K562 (cell line): Measurements from ENCODE around the gene COL4A1. TPM values are rescaled to one million over a fixed set of nuclear protein-coding genes. Genes with fewer than 3 reads are reported as not detected.

Source experiments
- ATAC-seq: fragments of 200-7000 bp; cut with Tn5 transposase; 3 replicates; pipeline ENCODE4 v1.9.1; 2020; ENCODE audit warnings: moderate library complexity
- BruUV-seq: library from RNA; stranded (reverse); fragments of 400-500 nt; replicated peaks from 2 replicates; lab custom pipeline; 2021; lab: Mats Ljungman, UMichigan
- CTCF ChIA-PET: fragments of 300-600 bp; formaldehyde crosslinking; extraction: SDS; loops from one replicate; lab custom pipeline; 2021; ENCODE audit warnings: low intra/inter-chr PET ratio; lab: Yijun Ruan, JAX
- POLR2A ChIA-PET: fragments of 300-600, 350-650 bp; sonication (Branson Sonifier 250); formaldehyde crosslinking; extraction: SDS; loops from one replicate; lab custom pipeline; 2021; ENCODE audit warnings: antibody characterized with exemption, inconsistent platforms; lab: Yijun Ruan, JAX
- DNase-seq, 4 experiments: peaks; one replicate each; pipeline versions ENCODE4 v3.0.0 to v3.0.0-alpha.2; 2011 to 2018; ENCODE audit warnings: low spot score in 3 of 4, mixed read lengths in 3 of 4; ENCODE audit errors: extremely low read depth in 1 of 4
- FAIRE-seq: peaks from 2 replicates; lab custom pipeline; 2011; peaks lifted over from hg19 to GRCh38; lab: Jason Lieb, UNC
- H2AFZ ChIP-seq: 2 replicates; pipeline ENCODE4 v1.6.0; 2011; ENCODE audit warnings: low read depth, low read length, control low read depth, inconsistent platforms
- H3K27ac ChIP-seq: fragments of 200-600 bp; 3 replicates; pipeline ENCODE4 v1.8.0; 2011; ENCODE audit warnings: low read depth, mild to moderate bottlenecking, control low read depth, inconsistent platforms, low read length, moderate library complexity, mixed read lengths; ENCODE audit errors: extremely low read depth
- H3K27me3 ChIP-seq, 2 experiments: fragments of 300-600 bp in 1 of 2; 2 replicates in 1 of 2; 3 replicates in 1 of 2; pipeline versions ENCODE4 v1.6.0 to v1.8.0; 2011; ENCODE audit warnings: inconsistent platforms in 2 of 2, low read length in 2 of 2, mild to moderate bottlenecking in 1 of 2, mixed read lengths in 1 of 2, moderate library complexity in 1 of 2; ENCODE audit not compliant: control insufficient read depth in 2 of 2, insufficient read depth in 2 of 2
- H3K36me3 ChIP-seq: fragments of 300-600 bp; 3 replicates; pipeline ENCODE4 v1.8.0; 2011; ENCODE audit warnings: mild to moderate bottlenecking, low read length, inconsistent platforms; ENCODE audit not compliant: control insufficient read depth, insufficient read depth
- H3K4me1 ChIP-seq, 2 experiments: fragments of 200-600 bp in 1 of 2; replicated peaks in 1 of 2; 2 replicates in 1 of 2; 3 replicates in 1 of 2; pipeline versions ENCODE4 v1.5.1 to v1.8.0; 2011; ENCODE audit warnings: inconsistent platforms in 2 of 2, low read length in 2 of 2, mild to moderate bottlenecking in 1 of 2, mixed read lengths in 1 of 2, moderate library complexity in 1 of 2; ENCODE audit not compliant: control insufficient read depth in 2 of 2, insufficient read depth in 2 of 2
- H3K4me2 ChIP-seq: 2 replicates; pipeline ENCODE4 v1.6.1; 2011; ENCODE audit warnings: low read length, control low read depth, inconsistent platforms, mixed read lengths; ENCODE audit not compliant: insufficient read depth
- H3K4me3 ChIP-seq: fragments of 200-600 bp; sonication (generic), shearing (Covaris generic); 2 replicates; pipeline ENCODE4 v1.5.1; 2016; ENCODE audit warnings: control low read depth, inconsistent platforms
- H3K79me2 ChIP-seq: fragments of 200-600 bp; 3 replicates; pipeline ENCODE4 v1.8.0; 2011; ENCODE audit warnings: low read length, inconsistent platforms; ENCODE audit not compliant: control insufficient read depth, insufficient read depth
- H3K9ac ChIP-seq, 2 experiments: 2 replicates each; pipeline versions ENCODE4 v1.6.0 to v1.6.1; 2011; ENCODE audit warnings: low read depth in 2 of 2, low read length in 2 of 2, control low read depth in 1 of 2, inconsistent platforms in 1 of 2, mild to moderate bottlenecking in 1 of 2, mixed read lengths in 1 of 2; ENCODE audit not compliant: insufficient read depth in 1 of 2
- H3K9me1 ChIP-seq: one replicate; pipeline ENCODE4 v1.6.0; 2011; ENCODE audit warnings: inconsistent platforms, mild to moderate bottlenecking, low read length, moderate library complexity; ENCODE audit not compliant: control insufficient read depth, insufficient read depth
- H3K9me3 ChIP-seq: replicated peaks from 2 replicates; pipeline ENCODE4 v1.5.1; 2011; ENCODE audit warnings: low read depth, low read length, inconsistent platforms; ENCODE audit not compliant: control insufficient read depth, insufficient read depth
- H4K20me1 ChIP-seq: replicated peaks from 2 replicates; pipeline ENCODE4 v1.6.1; 2011; ENCODE audit warnings: low read length, inconsistent platforms, mixed read lengths; ENCODE audit not compliant: control insufficient read depth, insufficient read depth
- ARHGAP35 ChIP-seq: fragments of 450-650 bp; IDR thresholded peaks from 2 replicates; pipeline ENCODE4 v1.6.1; 2018; ENCODE audit not compliant: partially characterized antibody
- BCOR ChIP-seq: fragments of 450-650 bp; IDR thresholded peaks from 2 replicates; pipeline ENCODE4 v1.6.1; 2016
- HDAC8 ChIP-seq: fragments of 450-650 bp; IDR thresholded peaks from 2 replicates; pipeline ENCODE4 v1.6.1; 2016; ENCODE audit warnings: mild to moderate bottlenecking, missing genetic modification characterization, moderate library complexity, missing compliant biosample characterization
- HEY1 ChIP-seq: fragments of 250-450 bp; sonication (Bioruptor Pico); IDR thresholded peaks from 2 replicates; pipeline ENCODE4 v1.5.0; 2020; ENCODE audit warnings: mild to moderate bottlenecking, moderate library complexity, borderline replicate concordance
- MCM2 ChIP-seq: fragments of 450-650 bp; IDR thresholded peaks from 2 replicates; pipeline ENCODE4 v1.6.1; 2017; ENCODE audit warnings: low read depth, mild to moderate bottlenecking
- ZNF133 ChIP-seq: fragments of 250-450 bp; sonication (Bioruptor Pico); IDR thresholded peaks from 2 replicates; pipeline ENCODE4 v1.4.0; 2020; ENCODE audit warnings: mild to moderate bottlenecking
- ZNF224 ChIP-seq: sonication (generic); formaldehyde crosslinking; IDR thresholded peaks from 2 replicates; pipeline ENCODE4 v1.8.0; 2022; ENCODE audit warnings: mild to moderate bottlenecking, missing genetic modification reagents
- WGBS: fragments of 100-300 bp; shearing (Covaris generic); methylation state at CpG from one replicate; pipeline ENCODE4 v1.1.6; 2016; ENCODE audit warnings: low coverage, mixed read lengths; ENCODE audit not compliant: insufficient coverage; ENCODE audit errors: missing lambda C conversion rate; 5-methylcytosine and 5-hydroxymethylcytosine counted together
- in situ Hi-C: fragments of 300-500 bp; cut with MboI; formaldehyde crosslinking; loops from 4 replicates; pipeline ENCODE4 v1.15.0; 2018; ENCODE audit warnings: inconsistent platforms, mixed read lengths
- intact Hi-C: fragments of 100-400 bp; cut with micrococcal nuclease; formaldehyde crosslinking; loops from 2 replicates; pipeline ENCODE4 v1.14.2; 2022
- polyA plus RNA-seq, 8 experiments: library from polyadenylated mRNA; depleted of rRNA in 4 of 8; stranded (reverse) in 5 of 8; unstranded in 3 of 8; fragments of >200 nt; fragmentation: Nextera tagmentation in 2 of 8; fragmentation: Illumina TruSeq in 1 of 8; extraction: Ambion mirVana in 2 of 8; extraction: Trizol in 1 of 8; gene quantifications; 2 replicates each; pipeline versions ENCODE4 v1.2.1 to v1.2.3, GENCODE V29; 2011 to 2014; ENCODE audit warnings: inconsistent platforms in 1 of 8, missing spikeins in 1 of 8
- total RNA-seq, 7 experiments: library from RNA; depleted of rRNA in 6 of 7; stranded (reverse); fragments of >200 nt in 6 of 7; fragmentation: Illumina TruSeq in 2 of 7; extraction: Trizol in 2 of 7; gene quantifications; 2 replicates each; pipeline versions ENCODE4 v1.2.1 to v1.2.3, GENCODE V29; 2011 to 2021; ENCODE audit warnings: low replicate concordance in 1 of 7
- TF ChIP-seq, protein P1 (sequence below), 2 experiments: fragments of 450-650 bp in 1 of 2; IDR thresholded peaks; 2 replicates each; pipeline ENCODE4 v1.6.1; 2011 to 2017; ENCODE audit warnings: low read depth in 2 of 2, antibody characterized with exemption in 1 of 2, borderline replicate concordance in 1 of 2, low read length in 1 of 2, mild to moderate bottlenecking in 1 of 2, mixed read lengths in 1 of 2; ENCODE audit not compliant: control insufficient read depth in 1 of 2
- TF ChIP-seq, protein P2 (sequence below): sonication (generic); formaldehyde crosslinking; IDR thresholded peaks from 2 replicates; pipeline ENCODE4 v1.8.0; 2023; ENCODE audit warnings: mild to moderate bottlenecking, missing genetic modification reagents
- TF ChIP-seq, protein P3 (sequence below): fragments of 250-450 bp; sonication (Bioruptor Pico); IDR thresholded peaks from 2 replicates; pipeline ENCODE4 v1.4.0; 2020; ENCODE audit warnings: mild to moderate bottlenecking, moderate library complexity, borderline replicate concordance
- TF ChIP-seq, protein P4 (sequence below): fragments of 250-450 bp; sonication (Bioruptor Pico); IDR thresholded peaks from 2 replicates; pipeline ENCODE4 v1.5.0; 2021

The COL4A1 gene
- total and polyA plus RNA-seq, 9 of the 15 experiments (the other 6 are each of a cell fraction or from before 2014, with no cell fraction given), result 0.35 TPM; not detected in 8

DNA sequence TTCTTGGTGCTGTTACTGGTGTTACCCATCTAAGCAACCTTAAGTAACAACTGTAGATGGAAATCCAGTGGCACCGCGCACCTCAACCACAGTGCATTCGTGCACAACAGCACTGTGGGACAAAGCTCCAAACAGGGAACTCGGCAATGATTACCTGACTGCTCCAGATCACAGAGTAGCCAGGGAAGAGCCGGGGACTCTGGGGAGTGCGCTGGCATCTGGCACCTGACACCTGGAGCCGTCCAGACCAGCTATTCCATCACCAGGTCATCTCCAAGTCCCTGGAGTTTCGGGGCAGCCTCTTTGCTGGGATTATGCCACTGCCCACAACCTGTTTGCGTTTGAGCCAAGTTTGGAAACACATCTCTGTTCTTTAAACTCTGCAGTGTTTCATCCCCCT lies 62.0 kb downstream of the COL4A1 start (continued):
- TF ChIP-seq ZNF224 (CRISPR knock-in tag), result no peak
- TF ChIP-seq, protein P1, sequence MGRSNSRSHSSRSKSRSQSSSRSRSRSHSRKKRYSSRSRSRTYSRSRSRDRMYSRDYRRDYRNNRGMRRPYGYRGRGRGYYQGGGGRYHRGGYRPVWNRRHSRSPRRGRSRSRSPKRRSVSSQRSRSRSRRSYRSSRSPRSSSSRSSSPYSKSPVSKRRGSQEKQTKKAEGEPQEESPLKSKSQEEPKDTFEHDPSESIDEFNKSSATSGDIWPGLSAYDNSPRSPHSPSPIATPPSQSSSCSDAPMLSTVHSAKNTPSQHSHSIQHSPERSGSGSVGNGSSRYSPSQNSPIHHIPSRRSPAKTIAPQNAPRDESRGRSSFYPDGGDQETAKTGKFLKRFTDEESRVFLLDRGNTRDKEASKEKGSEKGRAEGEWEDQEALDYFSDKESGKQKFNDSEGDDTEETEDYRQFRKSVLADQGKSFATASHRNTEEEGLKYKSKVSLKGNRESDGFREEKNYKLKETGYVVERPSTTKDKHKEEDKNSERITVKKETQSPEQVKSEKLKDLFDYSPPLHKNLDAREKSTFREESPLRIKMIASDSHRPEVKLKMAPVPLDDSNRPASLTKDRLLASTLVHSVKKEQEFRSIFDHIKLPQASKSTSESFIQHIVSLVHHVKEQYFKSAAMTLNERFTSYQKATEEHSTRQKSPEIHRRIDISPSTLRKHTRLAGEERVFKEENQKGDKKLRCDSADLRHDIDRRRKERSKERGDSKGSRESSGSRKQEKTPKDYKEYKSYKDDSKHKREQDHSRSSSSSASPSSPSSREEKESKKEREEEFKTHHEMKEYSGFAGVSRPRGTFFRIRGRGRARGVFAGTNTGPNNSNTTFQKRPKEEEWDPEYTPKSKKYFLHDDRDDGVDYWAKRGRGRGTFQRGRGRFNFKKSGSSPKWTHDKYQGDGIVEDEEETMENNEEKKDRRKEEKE (IDR thresholded peaks at IDR 0.05; ENCODE audit: borderline replicate concordance in 1 of 2, control insufficient read depth in 1 of 2, low read depth in 2 of 2, low read length in 1 of 2), result no peak

DNA sequence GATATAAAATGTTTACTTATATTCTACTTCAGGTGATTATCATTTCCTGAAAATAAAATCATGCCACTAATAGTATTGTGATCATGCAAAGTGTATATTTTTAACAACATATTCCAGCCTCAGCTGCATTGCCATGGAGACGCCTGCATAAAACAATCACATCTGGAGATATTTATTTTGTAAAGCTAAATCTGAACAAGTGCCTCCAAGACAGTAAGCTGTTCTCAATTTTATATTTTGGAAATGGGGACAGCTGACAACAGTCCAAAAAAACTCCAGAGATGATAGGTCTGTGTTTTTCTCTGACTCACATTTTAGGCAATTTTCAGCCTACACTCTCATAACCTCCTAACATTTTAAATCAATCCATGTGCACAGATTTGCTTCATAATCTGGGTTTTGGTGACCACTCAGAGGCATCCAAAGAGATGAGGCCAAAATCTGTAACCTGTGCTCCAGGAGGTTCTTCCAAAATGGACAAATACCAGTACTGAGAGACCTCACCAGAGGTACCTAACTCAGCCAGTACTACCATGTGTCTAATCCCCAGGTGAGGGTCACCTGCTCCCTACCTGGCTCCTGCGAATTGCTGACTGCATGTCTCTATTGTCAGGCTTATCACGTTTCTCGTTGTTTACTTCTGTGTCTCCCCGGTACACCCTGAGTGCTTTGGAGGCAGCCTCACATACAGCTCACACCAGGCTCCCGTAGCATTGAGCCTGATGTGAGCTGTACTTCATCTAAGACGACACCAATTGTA lies 62.7 kb downstream of the COL4A1 start:
- no TSS peak for BruUV-seq
- intact Hi-C loops, result no loop called here

More for the DNA sequence above, 62.7 kb downstream of the COL4A1 start:
- Histone ChIP-seq H4K20me1 (no peaks in the 10 kb centered on the region), H3K9me1 (no peaks in the 10 kb centered on the region), H3K4me2 (no peak overlapping the region), H3K36me3 (no peaks in the 10 kb centered on the region), H3K9ac (no peak overlapping the region), H3K4me1 (no peaks in the 10 kb centered on the region), H3K27me3 (peaks cover 0 to 18% of the 10 kb centered on the region in 2 experiments; a peak in 2 of 5 replicates), H2AFZ (no peak overlapping the region), H3K4me3 (no peak overlapping the region), H3K9me3 (no peaks in the 10 kb centered on the region), H3K79me2 (no peaks in the 10 kb centered on the region), H3K27ac (no peak overlapping the region)
- DNase-seq, result no peak
- TF ChIP-seq BCOR, result no peak
- TF ChIP-seq, protein P2, sequence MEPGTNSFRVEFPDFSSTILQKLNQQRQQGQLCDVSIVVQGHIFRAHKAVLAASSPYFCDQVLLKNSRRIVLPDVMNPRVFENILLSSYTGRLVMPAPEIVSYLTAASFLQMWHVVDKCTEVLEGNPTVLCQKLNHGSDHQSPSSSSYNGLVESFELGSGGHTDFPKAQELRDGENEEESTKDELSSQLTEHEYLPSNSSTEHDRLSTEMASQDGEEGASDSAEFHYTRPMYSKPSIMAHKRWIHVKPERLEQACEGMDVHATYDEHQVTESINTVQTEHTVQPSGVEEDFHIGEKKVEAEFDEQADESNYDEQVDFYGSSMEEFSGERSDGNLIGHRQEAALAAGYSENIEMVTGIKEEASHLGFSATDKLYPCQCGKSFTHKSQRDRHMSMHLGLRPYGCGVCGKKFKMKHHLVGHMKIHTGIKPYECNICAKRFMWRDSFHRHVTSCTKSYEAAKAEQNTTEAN (CRISPR knock-in tag), result no peak
- TF ChIP-seq, protein P3, sequence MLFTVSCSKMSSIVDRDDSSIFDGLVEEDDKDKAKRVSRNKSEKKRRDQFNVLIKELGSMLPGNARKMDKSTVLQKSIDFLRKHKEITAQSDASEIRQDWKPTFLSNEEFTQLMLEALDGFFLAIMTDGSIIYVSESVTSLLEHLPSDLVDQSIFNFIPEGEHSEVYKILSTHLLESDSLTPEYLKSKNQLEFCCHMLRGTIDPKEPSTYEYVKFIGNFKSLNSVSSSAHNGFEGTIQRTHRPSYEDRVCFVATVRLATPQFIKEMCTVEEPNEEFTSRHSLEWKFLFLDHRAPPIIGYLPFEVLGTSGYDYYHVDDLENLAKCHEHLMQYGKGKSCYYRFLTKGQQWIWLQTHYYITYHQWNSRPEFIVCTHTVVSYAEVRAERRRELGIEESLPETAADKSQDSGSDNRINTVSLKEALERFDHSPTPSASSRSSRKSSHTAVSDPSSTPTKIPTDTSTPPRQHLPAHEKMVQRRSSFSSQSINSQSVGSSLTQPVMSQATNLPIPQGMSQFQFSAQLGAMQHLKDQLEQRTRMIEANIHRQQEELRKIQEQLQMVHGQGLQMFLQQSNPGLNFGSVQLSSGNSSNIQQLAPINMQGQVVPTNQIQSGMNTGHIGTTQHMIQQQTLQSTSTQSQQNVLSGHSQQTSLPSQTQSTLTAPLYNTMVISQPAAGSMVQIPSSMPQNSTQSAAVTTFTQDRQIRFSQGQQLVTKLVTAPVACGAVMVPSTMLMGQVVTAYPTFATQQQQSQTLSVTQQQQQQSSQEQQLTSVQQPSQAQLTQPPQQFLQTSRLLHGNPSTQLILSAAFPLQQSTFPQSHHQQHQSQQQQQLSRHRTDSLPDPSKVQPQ, result no peak
- no peak for TF ChIP-seq HEY1 (CRISPR knock-in tag)
- TF ChIP-seq HDAC8 (tag), result no peak
- TF ChIP-seq ZNF133 (CRISPR knock-in tag), result no peak
- no peak for TF ChIP-seq ARHGAP35
- no peak for TF ChIP-seq MCM2
- TF ChIP-seq, protein P4, sequence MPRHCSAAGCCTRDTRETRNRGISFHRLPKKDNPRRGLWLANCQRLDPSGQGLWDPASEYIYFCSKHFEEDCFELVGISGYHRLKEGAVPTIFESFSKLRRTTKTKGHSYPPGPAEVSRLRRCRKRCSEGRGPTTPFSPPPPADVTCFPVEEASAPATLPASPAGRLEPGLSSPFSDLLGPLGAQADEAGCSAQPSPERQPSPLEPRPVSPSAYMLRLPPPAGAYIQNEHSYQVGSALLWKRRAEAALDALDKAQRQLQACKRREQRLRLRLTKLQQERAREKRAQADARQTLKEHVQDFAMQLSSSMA (CRISPR knock-in tag), result no peak
- no peak for FAIRE-seq
- ChIA-PET CTCF (no interaction called here), POLR2A (interaction anchor here (1.2 kb wide), 1 partner anchor 11 kb away, joined by 4 read pairs; no protein-coding TSS in a partner anchor)
- no peak for ATAC-seq
- 4% methylated on average over 7 of the region's 7 CpGs for WGBS
- in situ Hi-C loops, result no loop called here
